H1 (cell line): ENCODE data around the gene NR3C1. TPM values are rescaled to one million over a fixed set of nuclear protein-coding genes. Genes with fewer than 3 reads are reported as not detected.

Experiments
- CTCF ChIA-PET: fragments of 300-600 bp; sonication (Branson Sonifier 250); formaldehyde crosslinking; loops from one replicate; lab custom pipeline; 2021; ENCODE audit not compliant: partially characterized antibody; lab: Charles Lee
- POLR2A ChIA-PET: fragments of 300-600 bp; sonication (Branson Sonifier 250); formaldehyde crosslinking; loops from one replicate; lab custom pipeline; 2021; ENCODE audit warnings: inconsistent platforms; ENCODE audit not compliant: partially characterized antibody; lab: Charles Lee
- DNase-seq, 2 experiments: peaks; one replicate each; pipeline versions ENCODE4 v3.0.0 to v3.0.0-alpha.2; 2010 to 2022; ENCODE audit warnings: low spot score in 2 of 2, low read depth in 1 of 2, mixed read lengths in 1 of 2
- FAIRE-seq: peaks from 2 replicates; lab custom pipeline; 2011; peaks lifted over from hg19 to GRCh38; lab: Jason Lieb, UNC
- H2AFZ ChIP-seq: 2 replicates; pipeline ENCODE4 v1.8.1; 2012; ENCODE audit warnings: low read length, inconsistent platforms
- H2AK5ac ChIP-seq: 2 replicates; pipeline ENCODE4 v1.6.1; 2013; ENCODE audit warnings: low read depth, low read length
- H2BK120ac ChIP-seq: replicated peaks from 2 replicates; pipeline ENCODE3; 2013; ENCODE audit warnings: low read depth, low read length, inconsistent platforms
- H2BK12ac ChIP-seq: 2 replicates; pipeline ENCODE4 v1.6.1; 2013; ENCODE audit warnings: low read depth, low read length
- H2BK15ac ChIP-seq: 2 replicates; pipeline ENCODE4 v1.6.1; 2013; ENCODE audit warnings: low read length
- H2BK20ac ChIP-seq: 2 replicates; pipeline ENCODE4 v1.6.1; 2013; ENCODE audit warnings: low read length
- H2BK5ac ChIP-seq: 2 replicates; pipeline ENCODE4 v1.6.1; 2013; ENCODE audit warnings: low read depth, low read length
- H3K14ac ChIP-seq: 2 replicates; pipeline ENCODE4 v1.6.1; 2013; ENCODE audit warnings: inconsistent platforms; ENCODE audit not compliant: insufficient read length
- H3K18ac ChIP-seq: 2 replicates; pipeline ENCODE4 v1.6.1; 2013; ENCODE audit warnings: low read length; ENCODE audit errors: extremely low read depth
- H3K23ac ChIP-seq: 2 replicates; pipeline ENCODE4 v1.6.1; 2013; ENCODE audit warnings: inconsistent platforms; ENCODE audit not compliant: insufficient read length
- H3K23me2 ChIP-seq: 2 replicates; pipeline ENCODE4 v1.6.1; 2013; ENCODE audit warnings: low read depth, low read length
- H3K27ac ChIP-seq: 2 replicates; pipeline ENCODE4 v1.6.1; 2011; ENCODE audit warnings: low read depth, low read length, inconsistent platforms
- H3K27me3 ChIP-seq, 4 experiments: replicated peaks in 1 of 4; 1 replicate in 1 of 4; 2 replicates in 3 of 4; pipeline versions ENCODE4 v1.6.1 to v1.8.1; 2011 to 2013; ENCODE audit warnings: low read length in 3 of 4, mild to moderate bottlenecking in 3 of 4, inconsistent platforms in 2 of 4, mixed read lengths in 2 of 4, moderate library complexity in 1 of 4; ENCODE audit not compliant: control insufficient read depth in 3 of 4, insufficient read depth in 3 of 4; ENCODE audit errors: extremely low read depth in 1 of 4
- H3K36me3 ChIP-seq, 4 experiments: 2 replicates each; pipeline versions ENCODE4 v1.6.1 to v1.8.1; 2011 to 2013; ENCODE audit warnings: mild to moderate bottlenecking in 4 of 4, low read length in 3 of 4, moderate library complexity in 2 of 4, control low read depth in 1 of 4, inconsistent platforms in 1 of 4; ENCODE audit not compliant: insufficient read depth in 4 of 4, control insufficient read depth in 2 of 4
- H3K4ac ChIP-seq: replicated peaks from 2 replicates; pipeline ENCODE3; 2013; ENCODE audit warnings: low read length, low read depth, mixed read lengths, inconsistent platforms; ENCODE audit not compliant: insufficient read length
- H3K4me1 ChIP-seq, 4 experiments: replicated peaks in 1 of 4; 1 replicate in 1 of 4; 2 replicates in 3 of 4; pipeline versions ENCODE4 v1.6.1 to v1.8.1; 2011 to 2013; ENCODE audit warnings: low read length in 3 of 4, inconsistent platforms in 2 of 4, mixed read lengths in 1 of 4; ENCODE audit not compliant: insufficient read depth in 4 of 4, control insufficient read depth in 3 of 4
- H3K4me2 ChIP-seq, 2 experiments: 2 replicates each; pipeline versions ENCODE4 v1.6.1 to v1.8.1; 2011 to 2013; ENCODE audit warnings: low read depth in 2 of 2, low read length in 2 of 2, control low read depth in 1 of 2, inconsistent platforms in 1 of 2, mild to moderate bottlenecking in 1 of 2; ENCODE audit not compliant: insufficient read depth in 1 of 2
- H3K4me3 ChIP-seq, 4 experiments: fragments of 200-600, 300-600 bp in 1 of 4; sonication (generic), shearing (Covaris generic), sonication (Bioruptor Twin) in 1 of 4; 2 replicates each; pipeline versions ENCODE4 v1.5.1 to v1.8.1; 2011 to 2016; ENCODE audit warnings: low read length in 4 of 4, low read depth in 3 of 4, control low read depth in 2 of 4, inconsistent platforms in 2 of 4, mild to moderate bottlenecking in 2 of 4, mixed read lengths in 1 of 4, moderate library complexity in 1 of 4; ENCODE audit not compliant: insufficient read depth in 2 of 4; ENCODE audit errors: extremely low read depth in 1 of 4
- H3K56ac ChIP-seq: replicated peaks from 2 replicates; pipeline ENCODE3; 2013; ENCODE audit warnings: low read depth, mild to moderate bottlenecking, mixed read lengths, low read length, inconsistent platforms; ENCODE audit not compliant: insufficient read length
- H3K79me1 ChIP-seq: 2 replicates; pipeline ENCODE4 v1.6.1; 2013; ENCODE audit warnings: low read depth, low read length, control low read depth
- H3K79me2 ChIP-seq, 2 experiments: 2 replicates each; pipeline versions ENCODE4 v1.6.1 to v1.8.1; 2012 to 2013; ENCODE audit warnings: low read length in 2 of 2, mild to moderate bottlenecking in 2 of 2, inconsistent platforms in 1 of 2; ENCODE audit not compliant: insufficient read depth in 2 of 2, control insufficient read depth in 1 of 2
- H3K9ac ChIP-seq, 4 experiments: replicated peaks in 1 of 4; 1 replicate in 1 of 4; 2 replicates in 3 of 4; pipeline versions ENCODE4 v1.6.1 to v1.8.1; 2011 to 2013; ENCODE audit warnings: low read depth in 3 of 4, low read length in 3 of 4, control low read depth in 2 of 4, mild to moderate bottlenecking in 2 of 4, moderate library complexity in 2 of 4, inconsistent platforms in 1 of 4; ENCODE audit errors: extremely low read depth in 1 of 4
- H3K9me3 ChIP-seq, 2 experiments: 2 replicates each; pipeline versions ENCODE4 v1.6.1 to v1.8.1; 2012 to 2013; ENCODE audit warnings: mild to moderate bottlenecking in 2 of 2, moderate library complexity in 2 of 2, control low read depth in 1 of 2, inconsistent platforms in 1 of 2, low read depth in 1 of 2, low read length in 1 of 2, mixed read lengths in 1 of 2; ENCODE audit not compliant: insufficient read depth in 2 of 2
- H4K20me1 ChIP-seq, 2 experiments: replicated peaks in 1 of 2; 2 replicates each; pipeline versions ENCODE3 to v1.8.1; 2011 to 2013; ENCODE audit warnings: inconsistent platforms in 2 of 2, low read length in 2 of 2, mild to moderate bottlenecking in 1 of 2; ENCODE audit not compliant: insufficient read depth in 2 of 2, control insufficient read depth in 1 of 2
- H4K5ac ChIP-seq: 2 replicates; pipeline ENCODE4 v1.6.1; 2013; ENCODE audit warnings: low read length, low read depth, mixed read lengths, inconsistent platforms; ENCODE audit not compliant: insufficient read length
- H4K8ac ChIP-seq: 2 replicates; pipeline ENCODE4 v1.8.0; 2013; ENCODE audit warnings: mild to moderate bottlenecking, moderate library complexity, low read length, inconsistent platforms; ENCODE audit not compliant: insufficient read depth; ENCODE audit errors: extremely low read depth
- H4K91ac ChIP-seq: replicated peaks from 2 replicates; pipeline ENCODE3; 2013; ENCODE audit warnings: low read length, mixed read lengths, inconsistent platforms; ENCODE audit not compliant: insufficient read length
- NANOG ChIP-seq: IDR thresholded peaks from 2 replicates; pipeline ENCODE4 v1.6.1; 2011; ENCODE audit warnings: low read length, low read depth, mild to moderate bottlenecking, inconsistent platforms; ENCODE audit not compliant: insufficient read depth, poor library complexity, severe bottlenecking
- WGBS, 2 experiments: shearing (Covaris generic) in 1 of 2; methylation state at CpG; one replicate each; pipeline versions ENCODE4 v1.1.6 to v1.1.7; 2013 to 2015; ENCODE audit warnings: low lambda C conversion rate in 2 of 2, mixed read lengths in 2 of 2, inconsistent platforms in 1 of 2, low coverage in 1 of 2, missing lambda C conversion rate in 1 of 2; ENCODE audit not compliant: insufficient replicate concordance in 2 of 2, insufficient coverage in 1 of 2, insufficient read length in 1 of 2; ENCODE audit errors: extremely low coverage in 1 of 2, missing lambda C conversion rate in 1 of 2; 5-methylcytosine and 5-hydroxymethylcytosine counted together
- polyA plus RNA-seq, 7 experiments: library from polyadenylated mRNA; depleted of rRNA in 3 of 7; stranded (reverse) in 5 of 7; unstranded in 2 of 7; fragments of >200 nt in 5 of 7; fragments of 200-250 nt in 2 of 7; gene quantifications; 1 replicate in 5 of 7; 2 replicates in 1 of 7; 4 replicates in 1 of 7; pipeline versions ENCODE4 v1.2.1 to v1.2.3, GENCODE V29; 2011 to 2013; ENCODE audit warnings: missing spikeins in 2 of 7, mixed read lengths in 2 of 7
- total RNA-seq: library from RNA; stranded (reverse); fragmentation: NEBNext Ultra II Directional; extraction: Animal tissue kit (Norgen Biotek cat#: 25700); gene quantifications from 2 replicates; pipeline ENCODE4 v1.2.1, GENCODE V29; 2021

NR3C1 gene
- total and polyA plus RNA-seq, 2 of the 8 experiments (the other 6 are each of a cell fraction or from before 2014, with no cell fraction given), result 1.7 to 5.4 TPM

- ChIA-PET CTCF (interaction anchor here (0.9 to 1.3 kb wide), 2 partner anchors 8 to 27 kb away, joined by 3 read pairs; no protein-coding TSS in a partner anchor), POLR2A (no interaction called here)
- no peak overlapping the region for H3K4ac ChIP-seq
- TF ChIP-seq NANOG, result no peak
- no peaks in the 10 kb centered on the region for H3K4me1 ChIP-seq
- H2AFZ ChIP-seq, result no peak overlapping the region
- no peak overlapping the region for H2BK5ac ChIP-seq
- H3K14ac ChIP-seq, result no peak overlapping the region
- H3K18ac ChIP-seq, result no peak overlapping the region
- H2BK20ac ChIP-seq, result no peak overlapping the region
- no peak overlapping the region for H2BK15ac ChIP-seq
- H3K23me2 ChIP-seq, result no peaks in the 10 kb centered on the region
- H3K56ac ChIP-seq, result no peak overlapping the region
- H3K79me2 ChIP-seq, result no peaks in the 10 kb centered on the region
- H4K20me1 ChIP-seq, result no peaks in the 10 kb centered on the region
- WGBS, 2 experiments, result 71% methylated on average over 1 of the region's 1 CpG; no CpG with 5 or more reads in 1 of the 2 experiments
- no peak overlapping the region for H4K91ac ChIP-seq
- no peak overlapping the region for H4K5ac ChIP-seq
- no peak overlapping the region for H3K4me2 ChIP-seq
- no peak overlapping the region for H3K9ac ChIP-seq
- no peak for FAIRE-seq
- no peaks in the 10 kb centered on the region for H3K79me1 ChIP-seq
- H3K4me3 ChIP-seq, result no peak overlapping the region
- no peak overlapping the region for H4K8ac ChIP-seq
- no peak overlapping the region for H2AK5ac ChIP-seq
- H3K27ac ChIP-seq, result no peak overlapping the region
- H3K9me3 ChIP-seq, result no peaks in the 10 kb centered on the region
- no peak overlapping the region for H2BK12ac ChIP-seq
- DNase-seq, result no peak
- H3K36me3 ChIP-seq, result no peaks in the 10 kb centered on the region; a peak in 1 of 8 replicates
- H3K27me3 ChIP-seq, result no peaks in the 10 kb centered on the region
- H2BK120ac ChIP-seq, result no peak overlapping the region
- no peak overlapping the region for H3K23ac ChIP-seq
These were observed 56.4 kb downstream of the NR3C1 start for GRCh38 chr5:143347046-143347445.
